Heart right ventricle (tissue), 16 donors: Measurements from ENCODE around the gene FOXJ1. TPM values are rescaled to one million over a fixed set of nuclear protein-coding genes. Genes with fewer than 3 reads are reported as not detected.

Experiments used
- ATAC-seq, 8 donors: fragments of 200-7000 bp; cut with Tn5 transposase; one replicate each; pipeline ENCODE4 v1.9.1; 2020; ENCODE audit warnings: mild to moderate bottlenecking in 8 of 8, moderate library complexity in 8 of 8, moderate number of reproducible peaks in 1 of 8
- DNase-seq, 2 donors: peaks; one replicate each; pipeline ENCODE4 v3.0.0-alpha.2; 2020
- H3K27ac ChIP-seq, 10 donors: fragments of 200-600 bp; sonication (generic) in 2 of 10; one replicate each; pipeline versions ENCODE4 v1.5.0 to v1.8.0; 2020 to 2022; ENCODE audit warnings: mild to moderate bottlenecking in 3 of 10
- H3K27me3 ChIP-seq, 7 donors: fragments of 200-600 bp; one replicate each; pipeline ENCODE4 v1.8.0; 2021 to 2022; ENCODE audit warnings: mild to moderate bottlenecking in 2 of 7
- H3K36me3 ChIP-seq, 9 donors: fragments of 200-600 bp; sonication (generic) in 1 of 9; one replicate each; pipeline versions ENCODE4 v1.5.0 to v1.8.0; 2020 to 2022; ENCODE audit warnings: mild to moderate bottlenecking in 2 of 9
- H3K4me1 ChIP-seq, 9 donors: fragments of 200-600 bp; sonication (generic) in 1 of 9; one replicate each; pipeline versions ENCODE4 v1.5.0 to v1.8.0; 2020 to 2022; ENCODE audit warnings: mild to moderate bottlenecking in 4 of 9
- H3K4me3 ChIP-seq, 10 donors: fragments of 200-600 bp; sonication (generic) in 2 of 10; one replicate each; pipeline versions ENCODE4 v1.5.0 to v1.8.0; 2020 to 2022; ENCODE audit warnings: mild to moderate bottlenecking in 7 of 10, moderate library complexity in 2 of 10
- H3K9me3 ChIP-seq, 11 donors: fragments of 200-600 bp in 10 of 11; sonication (generic) in 2 of 11; one replicate each; pipeline versions ENCODE4 v1.5.0 to v1.8.0; 2013 to 2022; ENCODE audit warnings: mild to moderate bottlenecking in 2 of 11, control low read depth in 1 of 11, moderate library complexity in 1 of 11
- CTCF ChIP-seq, 9 donors: fragments of 200-600 bp; sonication (generic) in 2 of 9; IDR thresholded peaks; one replicate each; pipeline versions ENCODE4 v1.5.0 to v1.8.0; 2021 to 2022; ENCODE audit warnings: antibody characterized with exemption in 9 of 9, mild to moderate bottlenecking in 5 of 9, moderate library complexity in 1 of 9
- WGBS, 2 donors: extraction: QIAGEN DNeasy Blood & Tissue Kit; methylation state at CpG; one replicate each; pipeline ENCODE4 v1.1.7; 2013; ENCODE audit warnings: inconsistent platforms in 1 of 2; 5-methylcytosine and 5-hydroxymethylcytosine counted together
- intact Hi-C, 10 donors: fragments of 100-400 bp; cut with DNase I; formaldehyde crosslinking; loops; one replicate each; pipeline versions ENCODE4 v1.11.1 to v1.14.2; 2022
- polyA plus RNA-seq, 2 donors: library from polyadenylated mRNA; stranded (reverse); fragments of 200-250 nt; gene quantifications; one replicate each; pipeline ENCODE4 v1.2.3, GENCODE V29; 2013
- total RNA-seq, 10 donors: library from RNA; stranded (reverse); fragmentation: NEBNext Ultra II Directional in 3 of 10; extraction: Animal tissue kit (Norgen Biotek cat#: 25700) in 3 of 10; gene quantifications; one replicate each; pipeline versions ENCODE4 v1.2.1 to v1.2.4, GENCODE V29; 2021 to 2023
- donor health status: Arrhythmogenic right ventricular cardiomyopathy.
- donor health status: ischemic (EF 13 %, LVEDD 7.1; RV severe dilation, severe dysfunction).
- donor health status: healthy with polysubstance abuse.
- donor health status: DM: no; HTN: yes; CAD: no.
- donor health status: DM: no; HTN: no; CAD: no.
- donor health status: ischemic (EF 25% LVEDD 6.9; RV normal size, moderate dysfunction).
- donor health status: ischemic (EF 25% LVEDD 5.7; RV mildly dilated, moderate dysfunction).
- donor health status: healthy.
- donor health status: DM: yes; HTN: yes; CAD: no.
- donor health status: Ischemic cardiomyopathy.
- donor health status: ischemic (EF 35%, LVEDD 5.7; RV mildly dilated, moderate dysfunction).
- donor health status: nonischemic (EF 11% LVEDD 7.7; RV severe dilation, severe dysfunction).
- donor health status: DM: yes; HTN: yes; CAD: no.
- donor health status: PGD.
- donor health status: ischemic (EF 29% LVEDD 5.4; RV normal size, mild dysfunction).
- donor health status: nonischemic (EF 23%, LVEDD 6.1; RV moderate dilation, normal function).

The FOXJ1 gene
- total and polyA plus RNA-seq, 12 donors = 0.03 TPM; not detected in 11

DNA sequence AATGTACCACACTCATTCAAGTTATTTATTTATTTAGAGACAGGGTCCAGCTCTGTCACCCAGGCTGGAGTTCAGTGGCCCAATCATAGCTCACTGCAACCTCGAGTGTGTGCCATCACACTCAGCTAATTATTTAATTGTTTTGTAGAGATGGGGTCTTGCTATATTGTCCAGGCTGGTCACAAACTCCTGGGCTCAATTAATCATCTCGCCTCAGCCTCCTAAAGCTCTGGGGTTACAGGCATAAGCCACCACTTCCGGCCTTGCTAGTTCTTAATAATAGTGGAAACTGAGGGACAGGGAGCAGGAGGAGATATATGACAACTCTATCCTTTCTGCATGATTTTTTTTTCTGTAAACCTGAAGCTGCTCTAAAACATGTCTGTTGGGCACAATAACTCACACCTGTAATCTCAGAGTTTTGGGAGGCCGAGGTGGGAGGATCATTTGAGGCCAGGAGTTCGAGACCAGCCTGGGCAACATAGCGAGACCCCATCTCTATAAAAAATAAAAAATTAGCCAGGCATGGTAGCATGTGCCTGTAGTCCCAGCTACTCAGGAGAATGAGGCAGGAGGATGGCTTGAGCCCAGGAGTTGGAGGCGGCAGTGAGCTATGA lies 25.8 kb downstream of the FOXJ1 start:
- intact Hi-C loops = no loop called here
- ATAC-seq (no peak), DNase-seq (no peak)
- no peaks in the 10 kb centered on the region for H3K27me3 ChIP-seq
- TF ChIP-seq CTCF (IDR thresholded peaks at IDR 0.05) = no peak
- H3K4me3 ChIP-seq = no peak overlapping the region
- H3K27ac ChIP-seq = no peak overlapping the region
- H3K9me3 ChIP-seq = no peaks in the 10 kb centered on the region
- no peaks in the 10 kb centered on the region for H3K36me3 ChIP-seq
- H3K4me1 ChIP-seq = no peaks in the 10 kb centered on the region
- WGBS, 2 donors = 88 to 90% methylated on average over 7 of the region's 7 CpGs

GRCh38 chr17:76111956-76112355 lies 29.1 kb downstream of the FOXJ1 start:
- intact Hi-C loops = no loop called here
- no peak for TF ChIP-seq CTCF (IDR thresholded peaks at IDR 0.05)
- H3K9me3 ChIP-seq = no peaks in the 10 kb centered on the region
- no peak overlapping the region for H3K27ac ChIP-seq
- 88 to 96% methylated on average over 2 of the region's 2 CpGs for WGBS, 2 donors
- no peaks in the 10 kb centered on the region for H3K36me3 ChIP-seq
- DNase-seq = no peak
- H3K4me3 ChIP-seq = no peak overlapping the region
- ATAC-seq = no peak
- H3K4me1 ChIP-seq = peaks cover 0 to under 1% (median 0%) of the 10 kb centered on the region in 9 donors
- no peaks in the 10 kb centered on the region for H3K27me3 ChIP-seq

DNA sequence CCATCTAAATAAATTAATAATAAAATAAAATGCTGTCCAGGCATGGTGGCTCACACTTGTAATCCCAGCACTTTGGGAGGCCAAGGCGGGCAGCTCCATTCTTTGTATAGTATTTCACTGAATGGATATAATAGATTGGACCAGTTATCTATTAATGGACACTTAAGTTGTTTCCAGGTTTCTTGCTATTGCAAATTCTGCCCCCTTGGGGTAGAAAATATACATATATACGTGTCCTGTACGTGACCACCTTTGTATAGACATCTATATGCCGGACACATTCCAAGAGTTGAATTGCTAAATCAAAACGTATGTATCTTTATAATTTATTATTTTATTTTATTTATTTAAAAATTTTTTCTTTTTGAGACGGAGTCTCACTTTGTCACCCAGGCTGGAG lies 33.5 kb downstream of the FOXJ1 start:
- Histone ChIP-seq H3K36me3 (no peaks in the 10 kb centered on the region), H3K4me1 (peaks cover 5 to 22% (median 13%) of the 10 kb centered on the region in 9 donors), H3K9me3 (no peaks in the 10 kb centered on the region), H3K27ac (no peak overlapping the region), H3K27me3 (no peaks in the 10 kb centered on the region), H3K4me3 (no peak overlapping the region)
- no peak for TF ChIP-seq CTCF (IDR thresholded peaks at IDR 0.05)
- ATAC-seq (no peak), DNase-seq (no peak)
- 89 to 92% methylated on average over 6 of the region's 6 CpGs for WGBS, 2 donors
- intact Hi-C loops = loop anchor here in 2 of 10 donors (10.0 kb wide), 2 partner anchors 287 to 297 kb away; no protein-coding TSS in a partner anchor

- DNase-seq (no peak), ATAC-seq (no peak)
- Histone ChIP-seq H3K36me3 (peaks cover 0 to 5% (median 0%) of the 10 kb centered on the region in 9 donors), H3K4me1 (peaks cover 8 to 29% (median 21%) of the 10 kb centered on the region in 9 donors), H3K27me3 (no peaks in the 10 kb centered on the region), H3K27ac (no peak overlapping the region), H3K4me3 (no peak overlapping the region), H3K9me3 (no peaks in the 10 kb centered on the region)
- intact Hi-C loops = loop anchor here in 2 of 10 donors (10.0 kb wide), 2 partner anchors 288 to 298 kb away; no protein-coding TSS in a partner anchor
- WGBS, 2 donors = 77 to 83% methylated on average over 3 of the region's 3 CpGs
- no peak for TF ChIP-seq CTCF (IDR thresholded peaks at IDR 0.05)
Measured at GRCh38 chr17:76106703-76107102, 34.3 kb downstream of the FOXJ1 start.
